AG04450 (cell line): ENCODE results near the gene TNFRSF6B. TPM values are rescaled to one million over a fixed set of nuclear protein-coding genes. Genes with fewer than 3 reads are reported as not detected.

Source experiments
- CTCF ChIA-PET: fragments of 300-600, 350-600 bp; formaldehyde crosslinking; extraction: SDS; loops from one replicate; lab custom pipeline; 2022; ENCODE audit warnings: antibody characterized with exemption, inconsistent platforms; lab: Charles Lee
- POLR2A ChIA-PET: fragments of 350-600 bp; formaldehyde crosslinking; extraction: SDS; loops from one replicate; lab custom pipeline; 2021; ENCODE audit warnings: antibody characterized with exemption, inconsistent platforms; lab: Yijun Ruan, JAX
- DNase-seq: peaks from one replicate; pipeline ENCODE4 v3.0.0-alpha.2; 2011; ENCODE audit warnings: low read depth, low spot score
- H3K27ac ChIP-seq: one replicate; pipeline ENCODE4 v1.5.1; 2012; ENCODE audit warnings: low read depth, low read length, control low read depth
- H3K27me3 ChIP-seq: one replicate; pipeline ENCODE4 v1.6.0; 2012; ENCODE audit warnings: low read length; ENCODE audit not compliant: control insufficient read depth, insufficient read depth
- H3K4me3 ChIP-seq: 2 replicates; pipeline ENCODE4 v1.5.1; 2011; ENCODE audit warnings: mild to moderate bottlenecking, low read depth, low read length, control low read depth
- H3K9me3 ChIP-seq: 2 replicates; pipeline ENCODE4 v1.5.1; 2012; ENCODE audit warnings: low read length; ENCODE audit not compliant: control insufficient read depth, insufficient read depth
- polyA plus RNA-seq: library from polyadenylated mRNA; depleted of rRNA; stranded (reverse); fragments of >200 nt; gene quantifications from 2 replicates; pipeline ENCODE4 v1.2.3, GENCODE V29; 2011
- TF ChIP-seq, protein P1 (sequence below): IDR thresholded peaks from 2 replicates; pipeline ENCODE4 v1.5.1; 2011; ENCODE audit warnings: low read depth, low read length, control low read depth, inconsistent platforms

TNFRSF6B gene
- polyA plus RNA-seq, 1 experiment, result 2.5 TPM

DNA sequence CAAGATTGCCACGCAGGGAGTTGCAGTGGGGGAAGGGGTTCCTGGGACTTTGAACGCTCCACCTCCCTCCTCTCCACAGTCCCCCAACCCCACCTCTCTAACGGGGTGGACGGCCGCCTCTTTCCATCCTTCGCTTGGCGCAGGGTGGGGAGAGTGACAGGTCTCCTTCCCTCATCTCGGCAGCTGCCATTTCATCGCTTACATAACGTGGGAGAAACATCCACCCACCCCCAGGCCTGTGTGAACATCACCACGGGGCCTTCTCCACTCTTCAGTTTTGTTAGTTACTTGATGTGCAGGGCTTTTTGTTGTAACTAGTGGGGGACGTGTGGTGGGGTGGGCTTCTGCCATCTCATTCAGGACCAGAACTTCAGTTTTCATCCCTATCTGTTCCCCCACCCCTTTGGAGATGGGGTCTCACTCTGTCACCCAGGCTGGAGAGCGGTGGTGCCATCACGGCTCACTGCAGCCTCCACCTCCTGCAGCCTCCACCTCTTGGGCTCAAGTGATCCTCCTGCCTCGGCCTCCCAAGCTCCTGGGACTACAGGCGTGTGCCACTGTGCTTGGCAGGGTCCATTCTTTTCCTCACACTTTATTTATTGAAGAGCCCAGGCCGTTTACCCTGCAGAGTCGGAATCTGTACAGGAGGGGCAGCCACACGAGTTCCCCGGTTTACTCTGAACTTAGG, 20.6 kb upstream of the TNFRSF6B start:
- ChIA-PET CTCF (no interaction called here), POLR2A (no interaction called here)
- Histone ChIP-seq H3K27ac (no peak overlapping the region), H3K9me3 (no peaks in the 10 kb centered on the region; the same call in 1 of the 2 replicates), H3K4me3 (no peak overlapping the region), H3K27me3 (no peaks in the 10 kb centered on the region)
- no peak for DNase-seq
- TF ChIP-seq, protein P1, sequence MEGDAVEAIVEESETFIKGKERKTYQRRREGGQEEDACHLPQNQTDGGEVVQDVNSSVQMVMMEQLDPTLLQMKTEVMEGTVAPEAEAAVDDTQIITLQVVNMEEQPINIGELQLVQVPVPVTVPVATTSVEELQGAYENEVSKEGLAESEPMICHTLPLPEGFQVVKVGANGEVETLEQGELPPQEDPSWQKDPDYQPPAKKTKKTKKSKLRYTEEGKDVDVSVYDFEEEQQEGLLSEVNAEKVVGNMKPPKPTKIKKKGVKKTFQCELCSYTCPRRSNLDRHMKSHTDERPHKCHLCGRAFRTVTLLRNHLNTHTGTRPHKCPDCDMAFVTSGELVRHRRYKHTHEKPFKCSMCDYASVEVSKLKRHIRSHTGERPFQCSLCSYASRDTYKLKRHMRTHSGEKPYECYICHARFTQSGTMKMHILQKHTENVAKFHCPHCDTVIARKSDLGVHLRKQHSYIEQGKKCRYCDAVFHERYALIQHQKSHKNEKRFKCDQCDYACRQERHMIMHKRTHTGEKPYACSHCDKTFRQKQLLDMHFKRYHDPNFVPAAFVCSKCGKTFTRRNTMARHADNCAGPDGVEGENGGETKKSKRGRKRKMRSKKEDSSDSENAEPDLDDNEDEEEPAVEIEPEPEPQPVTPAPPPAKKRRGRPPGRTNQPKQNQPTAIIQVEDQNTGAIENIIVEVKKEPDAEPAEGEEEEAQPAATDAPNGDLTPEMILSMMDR, result no peak

DNA sequence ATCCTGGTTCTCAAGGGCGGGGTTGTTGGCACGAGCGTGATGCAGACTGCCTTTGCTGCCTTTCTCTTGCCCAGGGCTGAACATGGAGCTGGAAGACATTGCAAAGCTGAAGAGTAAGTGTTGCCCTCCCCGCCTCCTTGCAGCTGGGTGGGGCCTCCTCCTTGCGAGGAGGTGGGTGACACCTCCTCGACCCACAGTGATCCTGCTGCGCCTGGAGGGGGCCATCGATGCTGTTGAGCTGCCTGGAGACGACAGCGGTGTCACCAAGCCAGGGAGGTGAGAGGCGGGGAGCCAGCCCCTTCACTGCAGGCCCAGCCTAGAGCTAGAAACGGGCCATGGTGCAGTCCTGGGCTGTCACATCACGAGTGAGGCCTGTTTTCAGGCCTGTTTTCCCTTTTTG, 18.4 kb upstream of the TNFRSF6B start:
- POLR2A ChIA-PET, result interaction anchor here (1.0 kb wide), 1 partner anchor 11 kb away, joined by 3 read pairs; no protein-coding TSS in a partner anchor
- Histone ChIP-seq H3K27ac (no peak overlapping the region), H3K9me3 (peaks cover 13% of the 10 kb centered on the region), H3K27me3 (no peaks in the 10 kb centered on the region), H3K4me3 (no peak overlapping the region)
- no peak for DNase-seq
- CTCF ChIA-PET, result no interaction called here
- TF ChIP-seq, protein P1, result no peak

DNA sequence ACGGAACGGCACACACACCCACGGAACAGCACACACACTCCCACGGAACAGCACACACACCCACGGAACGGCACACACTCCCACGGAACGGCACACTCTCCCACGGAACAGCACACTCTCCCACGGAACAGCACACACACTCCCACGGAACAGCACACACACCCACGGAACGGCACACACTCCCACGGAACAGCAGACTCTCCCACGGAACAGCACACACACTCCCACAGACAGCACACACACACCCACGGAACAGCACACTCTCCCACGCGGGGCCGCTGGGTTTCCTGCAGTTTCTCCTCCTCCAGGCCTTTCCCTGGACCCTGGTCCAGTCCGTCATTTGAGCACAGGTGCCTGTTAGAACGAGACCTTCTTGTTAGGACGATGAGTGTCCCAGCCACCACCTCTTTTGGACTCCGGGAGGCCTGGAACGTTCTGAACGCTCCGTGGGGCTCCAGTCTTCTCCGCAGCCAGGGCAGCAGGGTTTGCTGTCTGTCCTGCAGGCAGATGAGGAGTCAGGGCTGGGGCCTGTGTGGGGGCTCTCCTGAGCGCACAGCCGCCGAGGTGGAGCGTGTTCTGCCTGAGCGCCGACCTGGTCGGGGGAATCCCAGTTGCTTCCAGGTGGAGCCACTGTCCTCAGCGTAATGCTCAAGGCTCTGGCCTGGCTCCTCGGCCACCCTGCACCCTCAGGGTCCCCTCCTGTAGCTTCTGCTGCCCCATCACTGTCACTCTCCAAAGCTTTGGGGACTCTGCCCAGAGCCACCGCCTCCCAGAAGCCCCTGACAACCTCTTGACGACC, 17.6 kb upstream of the TNFRSF6B start:
- ChIA-PET POLR2A (interaction anchor here (1.0 kb wide), 1 partner anchor 10 kb away, joined by 3 read pairs; no protein-coding TSS in a partner anchor), CTCF (no interaction called here)
- TF ChIP-seq, protein P1, result no peak
- Histone ChIP-seq H3K9me3 (peaks cover 16% of the 10 kb centered on the region), H3K27ac (no peak overlapping the region), H3K27me3 (no peaks in the 10 kb centered on the region), H3K4me3 (no peak overlapping the region)
- DNase-seq, result no peak

DNA sequence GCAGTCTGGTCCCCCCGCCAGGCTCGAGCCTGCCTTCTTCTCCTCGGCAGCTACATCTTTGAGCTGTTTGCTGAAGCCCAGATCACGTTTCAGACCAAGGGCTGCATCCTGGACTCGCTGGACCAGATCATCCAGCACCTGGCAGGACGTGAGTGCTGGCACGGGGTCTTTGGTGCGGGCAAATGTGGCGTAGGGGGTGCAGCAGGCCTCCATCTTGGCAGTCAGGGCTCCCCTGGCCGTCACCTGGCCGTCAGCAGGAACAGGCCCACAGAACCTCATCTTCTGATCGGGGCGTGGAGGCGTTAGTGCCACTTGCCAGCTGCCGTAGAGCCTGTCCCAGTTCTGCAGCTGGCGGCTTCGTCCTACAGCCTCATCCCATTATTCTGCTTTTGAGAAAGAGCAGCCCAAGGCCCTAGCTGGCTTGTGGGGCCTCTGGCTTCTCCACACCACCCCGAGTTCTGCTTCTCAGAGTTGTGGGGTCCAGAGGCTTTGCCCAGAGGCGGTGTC, 16.6 kb upstream of the TNFRSF6B start:
- ChIA-PET CTCF (no interaction called here), POLR2A (no interaction called here)
- H3K27ac ChIP-seq, result no peak overlapping the region
- no peaks in the 10 kb centered on the region for H3K27me3 ChIP-seq
- DNase-seq, result no peak
- H3K9me3 ChIP-seq, result peaks cover 16% of the 10 kb centered on the region
- no peak overlapping the region for H3K4me3 ChIP-seq
- TF ChIP-seq, protein P1, result no peak

DNA sequence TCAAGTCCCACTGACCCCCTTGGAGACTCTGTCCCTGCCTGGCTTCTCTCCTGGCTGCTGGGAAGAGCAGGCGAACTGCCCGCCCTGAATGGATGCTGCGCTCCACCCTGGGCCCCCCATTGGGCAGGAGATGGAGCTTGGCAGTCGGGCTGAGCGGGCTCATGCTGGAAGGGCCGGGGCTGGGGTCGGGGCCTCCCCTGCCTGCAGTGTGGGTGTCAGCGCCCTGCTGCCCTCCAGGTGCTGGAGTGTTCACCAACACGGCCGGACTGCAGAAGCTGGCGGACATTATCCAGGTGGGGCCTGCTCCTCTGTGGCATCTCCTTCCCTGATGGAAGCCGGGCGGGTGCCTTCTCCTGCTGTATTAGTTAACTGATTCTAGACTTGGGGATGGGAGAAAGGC, 16.0 kb upstream of the TNFRSF6B start:
- ChIA-PET POLR2A (interaction anchor here (0.6 kb wide), 1 partner anchor 109 kb away, joined by 4 read pairs; no protein-coding TSS in a partner anchor), CTCF (no interaction called here)

More for the DNA sequence above, 16.0 kb upstream of the TNFRSF6B start:
- H3K4me3 ChIP-seq, result no peak overlapping the region
- H3K27me3 ChIP-seq, result no peaks in the 10 kb centered on the region
- no peak for DNase-seq
- no peak overlapping the region for H3K27ac ChIP-seq
- H3K9me3 ChIP-seq, result peaks cover 16% of the 10 kb centered on the region
- TF ChIP-seq, protein P1, result no peak
